Neutrophil (primary cell): ENCODE results near the gene ACCS.

Experiments used
- H3K27ac ChIP-seq: fragments of 200-600 bp; sonication (generic); 2 replicates; pipeline ENCODE4 v1.5.1; 2016; ENCODE audit warnings: mild to moderate bottlenecking, moderate library complexity
- H3K27me3 ChIP-seq: fragments of 200-600 bp; sonication (generic); 2 replicates; pipeline ENCODE4 v1.6.0; 2016; ENCODE audit warnings: mild to moderate bottlenecking
- H3K36me3 ChIP-seq: fragments of 200-600 bp; sonication (generic); 2 replicates; pipeline ENCODE4 v1.5.1; 2017
- H3K4me1 ChIP-seq, 2 experiments: fragments of 200-600 bp in 1 of 2; sonication (generic) in 1 of 2; 1 replicate in 1 of 2; 2 replicates in 1 of 2; pipeline versions ENCODE4 v1.5.1 to v1.6.1; 2013 to 2016; ENCODE audit warnings: low read depth in 1 of 2, low read length in 1 of 2, mild to moderate bottlenecking in 1 of 2, moderate library complexity in 1 of 2; ENCODE audit not compliant: control insufficient read depth in 1 of 2, insufficient read depth in 1 of 2
- H3K4me3 ChIP-seq, 2 experiments: fragments of 200-600 bp in 1 of 2; sonication (generic) in 1 of 2; 1 replicate in 1 of 2; 2 replicates in 1 of 2; pipeline ENCODE4 v1.5.1; 2013 to 2016; ENCODE audit warnings: low read depth in 1 of 2, low read length in 1 of 2, mild to moderate bottlenecking in 1 of 2, moderate library complexity in 1 of 2
- H3K9me3 ChIP-seq: fragments of 200-600 bp; sonication (generic); 2 replicates; pipeline ENCODE4 v1.5.1; 2016
- TF ChIP-seq, protein P1 (sequence below): fragments of 200-600 bp; sonication (generic); IDR thresholded peaks from 2 replicates; pipeline ENCODE4 v1.5.1; 2016; ENCODE audit warnings: antibody characterized with exemption

Gene ACCS

DNA sequence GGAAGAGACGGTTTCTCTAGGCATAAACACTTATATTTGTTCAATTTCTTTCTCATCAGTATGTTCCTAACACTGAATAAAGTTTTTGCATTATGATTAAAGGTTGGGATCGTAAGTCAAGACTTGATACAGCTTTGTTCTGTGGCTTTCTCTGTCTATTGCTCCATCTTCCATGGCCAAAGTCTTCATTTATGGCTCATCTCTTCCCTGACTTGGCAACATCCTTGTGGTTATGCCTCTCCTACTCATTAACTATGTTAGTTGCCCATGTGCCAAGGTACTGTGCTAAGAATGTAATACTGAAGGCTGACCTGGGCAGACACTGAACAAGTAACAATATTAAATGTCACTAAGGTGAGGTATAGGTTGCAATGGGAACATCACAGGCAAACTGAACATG is 19.9 kb upstream of the ACCS start:
- TF ChIP-seq, protein P1, sequence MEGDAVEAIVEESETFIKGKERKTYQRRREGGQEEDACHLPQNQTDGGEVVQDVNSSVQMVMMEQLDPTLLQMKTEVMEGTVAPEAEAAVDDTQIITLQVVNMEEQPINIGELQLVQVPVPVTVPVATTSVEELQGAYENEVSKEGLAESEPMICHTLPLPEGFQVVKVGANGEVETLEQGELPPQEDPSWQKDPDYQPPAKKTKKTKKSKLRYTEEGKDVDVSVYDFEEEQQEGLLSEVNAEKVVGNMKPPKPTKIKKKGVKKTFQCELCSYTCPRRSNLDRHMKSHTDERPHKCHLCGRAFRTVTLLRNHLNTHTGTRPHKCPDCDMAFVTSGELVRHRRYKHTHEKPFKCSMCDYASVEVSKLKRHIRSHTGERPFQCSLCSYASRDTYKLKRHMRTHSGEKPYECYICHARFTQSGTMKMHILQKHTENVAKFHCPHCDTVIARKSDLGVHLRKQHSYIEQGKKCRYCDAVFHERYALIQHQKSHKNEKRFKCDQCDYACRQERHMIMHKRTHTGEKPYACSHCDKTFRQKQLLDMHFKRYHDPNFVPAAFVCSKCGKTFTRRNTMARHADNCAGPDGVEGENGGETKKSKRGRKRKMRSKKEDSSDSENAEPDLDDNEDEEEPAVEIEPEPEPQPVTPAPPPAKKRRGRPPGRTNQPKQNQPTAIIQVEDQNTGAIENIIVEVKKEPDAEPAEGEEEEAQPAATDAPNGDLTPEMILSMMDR: no peak
- H3K4me1 ChIP-seq: no peaks in the 10 kb centered on the region
- H3K27me3 ChIP-seq: peaks cover 8% of the 10 kb centered on the region
- H3K4me3 ChIP-seq: no peak overlapping the region
- no peaks in the 10 kb centered on the region for H3K9me3 ChIP-seq
- H3K36me3 ChIP-seq: no peaks in the 10 kb centered on the region
- no peak overlapping the region for H3K27ac ChIP-seq

GRCh38 chr11:44047298-44047697 is 18.8 kb upstream of the ACCS start:
- Histone ChIP-seq H3K9me3 (no peaks in the 10 kb centered on the region), H3K4me3 (no peak overlapping the region), H3K36me3 (no peaks in the 10 kb centered on the region), H3K27ac (no peak overlapping the region), H3K4me1 (no peaks in the 10 kb centered on the region), H3K27me3 (peaks cover 8% of the 10 kb centered on the region)
- TF ChIP-seq, protein P1: no peak

- Histone ChIP-seq H3K36me3 (no peaks in the 10 kb centered on the region), H3K4me1 (no peaks in the 10 kb centered on the region), H3K27ac (no peak within 1 kb of the TSS), H3K27me3 (peaks cover 8% of the 10 kb centered on the region), H3K4me3 (no peak within 1 kb of the TSS), H3K9me3 (no peaks in the 10 kb centered on the region)
- TF ChIP-seq, protein P1: no peak
Observed at GRCh38 chr11:44047931-44048431, 18.1 kb upstream of the ACCS start, which contains the start of gene ACCSL. Gene ACCSL (plus strand): TSS chr11:44047981. CDS start chr11:44048037, 56 bp downstream.

- no peak overlapping the region for H3K27ac ChIP-seq
- TF ChIP-seq, protein P1: no peak
- no peaks in the 10 kb centered on the region for H3K36me3 ChIP-seq
- H3K4me1 ChIP-seq: no peaks in the 10 kb centered on the region
- no peaks in the 10 kb centered on the region for H3K9me3 ChIP-seq
- H3K4me3 ChIP-seq: no peak overlapping the region
- H3K27me3 ChIP-seq: peaks cover 4% of the 10 kb centered on the region
Observed at GRCh38 chr11:44049832-44050231, 16.2 kb upstream of the ACCS start.

DNA sequence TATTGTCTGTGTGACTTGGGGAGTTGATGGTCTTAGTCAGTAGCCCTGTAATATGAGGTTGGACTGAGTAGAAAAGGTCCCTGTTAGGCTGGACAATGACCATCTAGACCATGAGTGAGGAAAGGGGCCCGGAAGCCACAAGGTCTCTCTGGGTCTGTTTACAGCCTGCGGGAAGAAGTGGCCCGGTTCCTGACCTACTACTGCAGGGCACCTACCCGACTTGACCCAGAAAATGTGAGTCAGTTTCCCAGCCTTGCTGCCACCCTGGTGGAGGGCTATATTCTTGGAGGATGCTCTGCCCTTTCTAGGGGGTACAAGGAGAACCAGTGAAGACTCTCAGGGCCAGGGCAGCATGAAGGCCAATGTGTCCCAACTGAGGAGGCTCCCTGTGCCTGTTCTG is 14.9 kb upstream of the ACCS start:
- H3K27ac ChIP-seq: no peak overlapping the region
- H3K4me1 ChIP-seq: no peaks in the 10 kb centered on the region
- no peak overlapping the region for H3K4me3 ChIP-seq
- H3K9me3 ChIP-seq: no peaks in the 10 kb centered on the region
- H3K36me3 ChIP-seq: no peaks in the 10 kb centered on the region
- peaks cover 4% of the 10 kb centered on the region for H3K27me3 ChIP-seq
- TF ChIP-seq, protein P1: no peak

- Histone ChIP-seq H3K27me3 (no peaks in the 10 kb centered on the region), H3K4me3 (no peak overlapping the region), H3K4me1 (no peaks in the 10 kb centered on the region), H3K36me3 (no peaks in the 10 kb centered on the region), H3K9me3 (no peaks in the 10 kb centered on the region), H3K27ac (no peak overlapping the region)
- TF ChIP-seq, protein P1: no peak
Observed at GRCh38 chr11:44057340-44057739, 8.7 kb upstream of the ACCS start.
